ENCODE results near the gene SORL1-AS1.
"Not testable (repeated sequence)": the region's sequence is repeated elsewhere in the genome, so short reads cannot be mapped to it uniquely, and the experiment has no call there.

The SORL1-AS1 gene

DNA sequence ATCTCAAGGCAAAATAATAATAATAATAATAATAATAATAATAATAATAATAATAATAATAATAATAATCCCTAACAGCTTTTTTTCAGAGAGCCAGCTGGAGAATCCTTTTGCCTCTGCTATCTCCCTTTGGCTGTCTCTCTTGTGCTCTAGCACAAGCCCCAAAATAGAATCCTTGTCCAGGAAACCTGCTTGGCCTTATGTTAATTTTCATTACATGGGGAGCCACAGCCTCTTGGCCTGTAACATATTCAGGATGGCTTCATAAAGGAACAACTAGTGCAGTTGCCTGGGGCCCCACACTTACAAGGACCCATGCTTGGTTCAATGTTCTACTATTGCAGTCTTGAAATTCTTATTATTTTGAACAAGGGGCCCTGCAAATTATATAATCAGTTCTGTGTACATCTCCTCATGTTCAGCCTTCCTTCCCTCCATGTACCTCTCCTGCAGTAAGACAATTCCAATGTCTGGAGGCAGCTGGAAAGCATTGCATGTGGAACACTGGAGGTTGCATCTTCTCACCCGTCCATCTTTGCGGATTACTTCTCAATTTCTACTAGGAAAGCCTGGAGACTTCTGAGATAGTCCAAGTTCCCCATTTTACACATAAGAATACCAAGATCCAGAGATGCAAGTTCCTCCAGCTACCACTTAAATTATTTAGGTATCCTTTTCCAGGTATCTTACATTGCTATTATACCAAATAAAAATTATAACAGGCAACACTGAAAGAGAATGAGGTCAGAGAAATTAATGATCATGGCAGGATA lies 38.4 kb downstream of the SORL1-AS1 start:
- intact Hi-C loops (cut with DNase I; ENCODE audit: low total_unique reads): no loop called here
- H3K9me3 ChIP-seq: no peaks in the 10 kb centered on the region
- H3K36me3 ChIP-seq: no peaks in the 10 kb centered on the region
- TF ChIP-seq, protein P1, sequence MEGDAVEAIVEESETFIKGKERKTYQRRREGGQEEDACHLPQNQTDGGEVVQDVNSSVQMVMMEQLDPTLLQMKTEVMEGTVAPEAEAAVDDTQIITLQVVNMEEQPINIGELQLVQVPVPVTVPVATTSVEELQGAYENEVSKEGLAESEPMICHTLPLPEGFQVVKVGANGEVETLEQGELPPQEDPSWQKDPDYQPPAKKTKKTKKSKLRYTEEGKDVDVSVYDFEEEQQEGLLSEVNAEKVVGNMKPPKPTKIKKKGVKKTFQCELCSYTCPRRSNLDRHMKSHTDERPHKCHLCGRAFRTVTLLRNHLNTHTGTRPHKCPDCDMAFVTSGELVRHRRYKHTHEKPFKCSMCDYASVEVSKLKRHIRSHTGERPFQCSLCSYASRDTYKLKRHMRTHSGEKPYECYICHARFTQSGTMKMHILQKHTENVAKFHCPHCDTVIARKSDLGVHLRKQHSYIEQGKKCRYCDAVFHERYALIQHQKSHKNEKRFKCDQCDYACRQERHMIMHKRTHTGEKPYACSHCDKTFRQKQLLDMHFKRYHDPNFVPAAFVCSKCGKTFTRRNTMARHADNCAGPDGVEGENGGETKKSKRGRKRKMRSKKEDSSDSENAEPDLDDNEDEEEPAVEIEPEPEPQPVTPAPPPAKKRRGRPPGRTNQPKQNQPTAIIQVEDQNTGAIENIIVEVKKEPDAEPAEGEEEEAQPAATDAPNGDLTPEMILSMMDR (IDR thresholded peaks at IDR 0.05): no peak
- TF ChIP-seq POLR2A (IDR thresholded peaks at IDR 0.05): no peak
- H3K27ac ChIP-seq: no peak overlapping the region
- no peak for DNase-seq
- H3K4me3 ChIP-seq: no peak overlapping the region
- H3K27me3 ChIP-seq: no peaks in the 10 kb centered on the region
- H3K4me1 ChIP-seq: no peaks in the 10 kb centered on the region

DNA sequence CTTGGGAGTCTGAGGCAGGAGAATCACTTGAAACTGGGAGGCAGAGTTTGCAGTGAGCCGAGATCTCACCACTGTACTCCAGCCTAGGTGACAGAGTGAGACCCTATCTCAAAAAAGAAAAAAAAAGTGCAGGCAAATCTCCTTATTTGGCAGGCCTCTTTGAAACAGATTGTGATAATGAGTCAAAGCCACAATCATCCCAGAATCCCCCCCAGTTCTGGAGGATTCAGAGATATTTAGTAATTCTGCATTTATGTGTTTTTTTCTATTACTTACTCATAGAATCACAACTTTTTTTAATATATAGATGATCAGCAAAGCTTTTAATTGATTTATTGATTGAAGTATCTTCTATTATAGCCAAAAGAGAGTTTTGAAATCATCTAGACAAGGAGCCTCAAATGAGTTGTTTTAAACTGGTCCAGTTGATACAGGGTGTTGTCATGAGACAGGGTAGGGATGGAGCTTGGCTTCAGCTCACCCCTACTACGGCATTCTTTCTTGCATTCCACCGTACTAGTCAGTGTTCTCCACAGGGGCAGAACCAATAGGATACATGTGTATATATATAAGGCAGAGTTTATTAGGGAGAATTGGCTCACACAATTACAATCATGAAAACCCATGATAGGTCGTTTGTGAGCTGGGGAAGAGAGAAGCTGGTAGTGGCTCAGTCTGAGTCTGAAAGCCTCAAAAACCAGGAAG lies 39.9 kb downstream of the SORL1-AS1 start:
- intact Hi-C loops (cut with DNase I; ENCODE audit: low total_unique reads): no loop called here
- Histone ChIP-seq H3K9me3 (no peaks in the 10 kb centered on the region), H3K4me3 (no peak overlapping the region), H3K27ac (no peak overlapping the region), H3K27me3 (no peaks in the 10 kb centered on the region), H3K36me3 (no peaks in the 10 kb centered on the region), H3K4me1 (no peaks in the 10 kb centered on the region)
- TF ChIP-seq, protein P1 (IDR thresholded peaks at IDR 0.05): no peak
- no peak for TF ChIP-seq POLR2A (IDR thresholded peaks at IDR 0.05)
- no peak for DNase-seq

DNA sequence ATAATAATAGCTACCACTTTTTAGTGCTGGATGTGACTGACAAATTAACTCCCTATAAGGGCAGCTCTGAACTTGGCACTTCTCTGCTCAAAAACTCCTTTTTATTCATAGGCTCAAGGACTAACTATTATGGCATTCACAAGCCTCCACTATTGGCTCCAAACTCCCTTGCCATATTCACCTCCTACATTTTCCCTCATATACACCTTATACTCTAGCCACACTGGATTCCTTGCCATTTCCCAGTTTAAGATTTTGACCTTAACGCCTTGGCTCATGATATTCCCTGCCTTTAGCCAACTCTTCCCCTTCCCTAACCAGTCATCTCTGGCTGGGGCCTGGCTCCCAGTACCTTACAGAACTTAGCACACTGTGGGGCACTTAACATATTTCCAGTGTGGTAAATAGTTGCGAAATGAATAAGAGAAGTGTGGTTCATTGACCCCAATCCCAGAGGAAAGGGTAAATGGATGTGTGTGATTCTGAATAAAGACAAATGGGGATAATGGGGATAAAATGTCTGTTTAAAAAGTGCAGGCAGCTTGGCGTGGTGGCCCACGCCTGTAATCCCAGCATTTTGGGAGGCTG lies 40.7 kb downstream of the SORL1-AS1 start:
- no peak overlapping the region for H3K27ac ChIP-seq
- H3K4me3 ChIP-seq: no peak overlapping the region
- no peaks in the 10 kb centered on the region for H3K4me1 ChIP-seq
- no peak for TF ChIP-seq POLR2A (IDR thresholded peaks at IDR 0.05)
- TF ChIP-seq, protein P1 (IDR thresholded peaks at IDR 0.05): no peak
- DNase-seq: no peak
- no peaks in the 10 kb centered on the region for H3K27me3 ChIP-seq
- no peaks in the 10 kb centered on the region for H3K36me3 ChIP-seq
- H3K9me3 ChIP-seq: no peaks in the 10 kb centered on the region
- intact Hi-C loops (cut with DNase I; ENCODE audit: low total_unique reads): no loop called here

DNA sequence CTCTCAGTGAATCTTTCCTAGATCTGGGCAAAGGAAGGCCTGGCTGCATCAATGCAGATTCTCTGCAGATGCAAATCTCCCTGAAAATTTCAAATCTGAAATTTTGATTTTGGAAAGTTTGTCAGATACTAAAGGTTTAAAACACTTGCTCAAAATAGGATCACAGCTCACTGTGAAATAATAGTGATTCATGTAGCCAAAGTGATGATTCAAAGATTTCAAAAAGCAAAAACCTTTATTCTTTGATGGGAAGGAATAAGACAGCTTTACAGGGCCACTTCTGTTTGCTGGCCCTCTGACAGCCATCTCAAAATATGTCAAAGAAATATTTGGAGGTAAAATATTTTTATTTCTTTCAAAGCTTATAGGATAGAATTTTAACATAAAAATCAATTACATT lies 41.4 kb downstream of the SORL1-AS1 start:
- H3K36me3 ChIP-seq; H3K27ac ChIP-seq; H3K27me3 ChIP-seq; H3K4me1 ChIP-seq; H3K9me3 ChIP-seq; H3K4me3 ChIP-seq; intact Hi-C loops (cut with DNase I; ENCODE audit: low total_unique reads); DNase-seq: not testable (repeated sequence)

DNA sequence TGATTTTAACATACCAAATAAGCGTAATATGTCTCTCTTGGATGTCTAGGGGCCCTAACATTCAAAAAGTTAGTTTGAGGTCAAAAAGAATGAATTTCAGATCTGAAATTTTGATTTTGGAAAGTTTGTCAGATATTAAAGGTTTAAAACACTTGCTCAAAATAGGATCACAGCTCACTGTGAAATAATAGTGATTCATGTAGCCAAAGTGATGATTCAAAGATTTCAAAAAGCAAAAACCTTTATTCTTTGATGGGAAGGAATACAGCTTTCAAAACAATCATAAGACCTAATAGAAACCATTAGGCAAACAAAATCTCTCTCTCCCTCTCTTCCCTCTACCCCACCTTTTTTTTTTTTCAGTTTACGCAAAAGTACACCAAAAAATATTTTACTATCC lies 42.7 kb downstream of the SORL1-AS1 start:
- intact Hi-C loops (cut with DNase I; ENCODE audit: low total_unique reads); H3K4me1 ChIP-seq; H3K4me3 ChIP-seq: not testable (repeated sequence)

DNA sequence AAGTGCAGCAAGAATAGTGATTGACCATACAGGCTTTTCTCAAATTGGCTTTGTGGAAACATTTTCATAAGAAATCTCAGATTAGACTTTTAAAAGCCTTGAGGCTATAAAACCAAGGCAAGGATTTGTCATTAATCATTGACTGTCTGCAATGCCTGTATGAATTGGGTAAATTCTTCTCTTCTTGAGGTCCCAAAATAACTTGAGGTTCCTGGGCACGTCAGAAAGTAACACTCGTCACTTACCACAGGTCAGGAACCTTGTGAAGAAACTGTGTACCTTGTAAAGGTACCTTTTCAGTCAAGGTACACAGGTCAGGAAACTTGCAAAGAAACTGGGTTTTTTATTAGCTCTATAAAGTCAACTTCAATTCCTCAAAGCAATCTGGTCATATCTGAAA lies 43.9 kb downstream of the SORL1-AS1 start:
- no peak for TF ChIP-seq POLR2A (IDR thresholded peaks at IDR 0.05)
- TF ChIP-seq, protein P1 (IDR thresholded peaks at IDR 0.05): no peak
- no peaks in the 10 kb centered on the region for H3K4me1 ChIP-seq
- H3K9me3 ChIP-seq: no peaks in the 10 kb centered on the region
- H3K27me3 ChIP-seq: no peaks in the 10 kb centered on the region
- DNase-seq: no peak
- no peaks in the 10 kb centered on the region for H3K36me3 ChIP-seq
- intact Hi-C loops (cut with DNase I; ENCODE audit: low total_unique reads): no loop called here
- H3K4me3 ChIP-seq: no peak overlapping the region
- no peak overlapping the region for H3K27ac ChIP-seq

More for the DNA sequence above, 42.7 kb downstream of the SORL1-AS1 start:
- H3K27ac ChIP-seq, H3K36me3 ChIP-seq, DNase-seq, H3K27me3 ChIP-seq, H3K9me3 ChIP-seq: not testable (repeated sequence)

All from uterus (tissue), 3 donors.